Activated naive CD8-positive, alpha-beta T cell treated with anti-CD3 and anti-CD28 coated beads, Interleukin-2, amount 10 ng/mL, durations not matched to agents 7 days and 5 days (primary cell): ENCODE data around the gene SLC26A11. TPM values are rescaled to one million over a fixed set of nuclear protein-coding genes. Genes with fewer than 3 reads are reported as not detected.

Source experiments
- ATAC-seq: fragments of 150-1000 bp; cut with Tn5 transposase; one replicate; pipeline ENCODE4 v1.10.0; 2021; ENCODE audit warnings: low read depth, moderate library complexity
- POLR2A ChIA-PET: fragments of 350-600 bp; sonication (Branson Sonifier 250); formaldehyde crosslinking; loops from one replicate; lab custom pipeline; 2021; ENCODE audit warnings: antibody characterized with exemption; lab: Charles Lee
- DNase-seq: peaks from one replicate; pipeline ENCODE4 v3.0.0; 2021
- H3K27ac Mint-ChIP-seq: one replicate; pipeline ENCODE4 v1.8.0; 2022; ENCODE audit warnings: mild to moderate bottlenecking, mixed read lengths
- H3K27me3 Mint-ChIP-seq: one replicate; pipeline ENCODE4 v1.8.0; 2022; ENCODE audit warnings: mild to moderate bottlenecking, moderate library complexity, mixed read lengths
- H3K36me3 Mint-ChIP-seq: one replicate; pipeline ENCODE4 v1.8.0; 2021; ENCODE audit warnings: mild to moderate bottlenecking, mixed read lengths
- H3K4me1 Mint-ChIP-seq: one replicate; pipeline ENCODE4 v1.8.0; 2021; ENCODE audit warnings: mixed read lengths
- H3K4me3 Mint-ChIP-seq: one replicate; pipeline ENCODE4 v1.8.0; 2022; ENCODE audit warnings: mild to moderate bottlenecking, moderate library complexity, mixed read lengths
- H3K9me3 Mint-ChIP-seq: one replicate; pipeline ENCODE4 v1.8.0; 2021; ENCODE audit warnings: mixed read lengths
- total RNA-seq, 2 experiments: library from RNA; stranded (reverse); gene quantifications; one replicate each; pipeline ENCODE4 v1.2.3, GENCODE V29; 2021

SLC26A11 gene
- total RNA-seq, 2 experiments from 2014 or later: 45.3 to 45.4 TPM

DNA sequence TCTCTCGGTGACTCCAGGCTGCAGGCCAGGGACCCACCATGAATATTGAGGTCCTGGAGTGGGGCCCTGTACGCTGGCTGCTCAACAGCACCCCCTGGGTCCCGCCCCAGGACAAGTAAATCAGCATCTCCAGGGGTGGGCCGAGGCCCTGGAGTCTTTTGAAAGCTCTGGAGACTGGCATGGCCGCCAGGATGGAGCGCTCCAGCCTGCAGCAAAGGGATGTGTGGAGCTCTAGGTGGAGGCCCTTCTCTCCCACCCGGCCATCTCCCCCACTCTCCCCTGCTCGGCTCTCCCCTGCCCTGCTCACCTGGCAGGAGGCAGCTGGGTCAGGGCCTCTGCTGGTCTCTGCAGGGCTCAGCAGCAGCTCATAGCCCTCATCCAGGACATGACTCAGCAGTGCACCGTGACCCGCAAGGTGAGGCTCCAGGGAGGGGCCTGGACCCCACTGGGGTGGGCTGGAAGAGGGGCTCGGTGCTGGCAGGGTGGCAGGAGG lies 16.7 kb upstream of the SLC26A11 start:
- Mint-ChIP-seq H3K9me3 (no peaks in the 10 kb centered on the region), H3K36me3 (no peaks in the 10 kb centered on the region), H3K4me3 (no peak overlapping the region), H3K4me1 (no peaks in the 10 kb centered on the region), H3K27me3 (no peaks in the 10 kb centered on the region), H3K27ac (no peak overlapping the region)
- POLR2A ChIA-PET: no interaction called here
- DNase-seq: no peak
- ATAC-seq: no peak

DNA sequence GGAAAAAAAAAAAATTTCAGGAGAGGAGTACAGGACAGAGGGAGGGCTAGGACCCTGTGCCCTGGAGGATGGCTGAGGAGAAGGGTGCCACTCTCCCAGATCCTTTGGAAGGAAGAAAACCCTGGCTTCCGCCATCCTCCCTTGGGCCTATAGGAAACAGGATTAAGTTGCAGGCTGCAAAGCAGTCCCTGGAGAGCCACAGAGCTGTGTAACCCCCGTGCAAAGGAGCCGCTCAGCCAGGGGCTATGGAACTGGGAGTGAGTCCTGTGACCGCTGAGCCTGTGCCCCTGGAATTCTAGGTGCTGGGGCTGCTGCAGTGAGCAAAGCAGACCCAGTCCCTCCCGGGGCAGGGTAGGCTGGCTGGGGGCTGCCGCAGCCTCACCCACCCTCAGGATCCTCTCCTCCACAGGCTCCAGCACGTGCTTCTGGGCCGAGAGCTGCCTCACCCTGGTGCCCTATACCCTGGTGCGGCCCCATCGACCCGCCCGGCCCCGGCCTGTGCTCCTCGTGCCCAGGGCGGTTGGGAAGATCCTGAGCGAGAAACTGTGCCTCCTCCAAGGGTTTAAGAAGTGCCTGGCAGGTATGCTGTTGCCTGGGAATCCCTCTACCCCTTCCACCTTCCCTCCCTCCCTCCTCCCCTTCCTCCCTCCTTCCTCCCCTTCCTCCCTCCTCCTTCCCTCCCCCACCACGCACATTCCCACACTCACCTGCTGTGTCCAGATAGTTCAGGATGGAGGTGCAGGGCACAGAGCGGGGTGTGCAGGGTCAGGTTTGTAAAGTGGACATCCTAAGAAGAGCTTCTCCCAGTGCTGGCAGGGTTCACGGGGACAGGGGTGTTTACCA lies 15.4 kb upstream of the SLC26A11 start:
- ATAC-seq (no peak), DNase-seq (no peak)
- Mint-ChIP-seq H3K27me3 (no peaks in the 10 kb centered on the region), H3K27ac (no peak overlapping the region), H3K36me3 (no peaks in the 10 kb centered on the region), H3K4me1 (no peaks in the 10 kb centered on the region), H3K9me3 (no peaks in the 10 kb centered on the region), H3K4me3 (no peak overlapping the region)
- POLR2A ChIA-PET: no interaction called here

DNA sequence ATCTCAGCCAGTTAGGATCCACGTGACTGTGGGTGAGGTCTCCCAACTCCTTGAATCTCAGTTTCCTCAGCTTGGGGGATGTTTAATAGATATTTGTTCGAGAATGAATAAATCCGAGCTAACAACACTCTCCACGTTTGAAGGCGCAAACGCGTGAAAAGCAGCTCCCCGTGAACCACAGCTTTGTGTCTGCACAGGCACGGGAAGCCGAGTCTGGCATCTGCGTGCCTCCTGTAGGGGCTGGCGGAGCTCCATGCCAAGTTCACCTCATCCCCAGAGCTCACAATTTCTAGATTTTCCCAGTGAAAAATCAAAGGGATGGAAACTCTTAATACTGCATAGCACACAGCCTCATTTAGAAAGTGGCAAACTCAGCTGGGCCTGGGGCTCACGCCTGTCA lies 14.4 kb upstream of the SLC26A11 start:
- Mint-ChIP-seq H3K36me3 (no peaks in the 10 kb centered on the region), H3K4me1 (no peaks in the 10 kb centered on the region), H3K9me3 (no peaks in the 10 kb centered on the region), H3K4me3 (no peak overlapping the region), H3K27ac (no peak overlapping the region), H3K27me3 (no peaks in the 10 kb centered on the region)
- no peak for DNase-seq
- POLR2A ChIA-PET: no interaction called here
- ATAC-seq: no peak

DNA sequence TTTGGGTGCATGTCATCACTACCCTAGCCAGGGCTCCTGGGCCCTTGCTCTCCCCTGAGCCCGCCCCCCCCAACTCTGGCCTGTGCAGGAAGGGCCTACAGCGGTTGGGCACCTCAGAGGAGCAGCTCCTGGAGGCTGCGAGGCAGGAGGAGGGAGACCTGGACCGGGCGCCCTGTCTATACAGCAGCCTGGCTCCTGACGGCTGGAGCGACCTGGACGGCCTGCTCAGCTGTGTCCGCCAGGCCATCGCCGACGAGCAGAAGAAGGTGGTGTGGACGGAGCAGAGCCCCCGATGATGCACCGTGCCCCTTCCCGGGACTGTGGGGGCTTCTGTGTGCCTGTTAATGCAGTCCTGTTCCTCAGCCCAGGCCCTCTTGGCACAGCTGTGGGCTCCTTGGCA lies 12.2 kb upstream of the SLC26A11 start:
- Mint-ChIP-seq H3K4me1 (no peaks in the 10 kb centered on the region), H3K9me3 (no peaks in the 10 kb centered on the region), H3K27me3 (no peaks in the 10 kb centered on the region), H3K36me3 (no peaks in the 10 kb centered on the region), H3K27ac (no peak overlapping the region), H3K4me3 (no peak overlapping the region)
- POLR2A ChIA-PET: no interaction called here
- DNase-seq (no peak), ATAC-seq (no peak)

DNA sequence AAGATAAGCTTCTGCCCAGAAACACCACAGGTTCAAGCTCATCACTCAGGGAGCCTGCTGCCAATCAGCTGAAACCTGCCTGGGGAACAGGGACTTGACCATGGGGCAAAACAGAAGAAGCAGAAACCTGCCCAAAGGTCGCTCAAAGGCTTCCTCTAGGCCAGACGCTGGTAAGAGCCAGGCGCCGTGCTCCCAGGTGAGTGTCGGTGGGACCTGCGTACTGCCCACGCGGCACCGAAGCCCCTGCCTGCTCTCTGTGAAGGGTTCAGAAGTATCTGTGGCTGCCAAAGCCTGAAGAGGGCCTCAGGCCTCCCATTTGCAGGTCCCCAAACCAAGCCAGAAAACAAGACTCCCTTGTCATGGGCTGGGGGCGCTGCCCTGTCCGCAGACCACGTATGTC lies 10.5 kb upstream of the SLC26A11 start:
- POLR2A ChIA-PET: no interaction called here

DNA sequence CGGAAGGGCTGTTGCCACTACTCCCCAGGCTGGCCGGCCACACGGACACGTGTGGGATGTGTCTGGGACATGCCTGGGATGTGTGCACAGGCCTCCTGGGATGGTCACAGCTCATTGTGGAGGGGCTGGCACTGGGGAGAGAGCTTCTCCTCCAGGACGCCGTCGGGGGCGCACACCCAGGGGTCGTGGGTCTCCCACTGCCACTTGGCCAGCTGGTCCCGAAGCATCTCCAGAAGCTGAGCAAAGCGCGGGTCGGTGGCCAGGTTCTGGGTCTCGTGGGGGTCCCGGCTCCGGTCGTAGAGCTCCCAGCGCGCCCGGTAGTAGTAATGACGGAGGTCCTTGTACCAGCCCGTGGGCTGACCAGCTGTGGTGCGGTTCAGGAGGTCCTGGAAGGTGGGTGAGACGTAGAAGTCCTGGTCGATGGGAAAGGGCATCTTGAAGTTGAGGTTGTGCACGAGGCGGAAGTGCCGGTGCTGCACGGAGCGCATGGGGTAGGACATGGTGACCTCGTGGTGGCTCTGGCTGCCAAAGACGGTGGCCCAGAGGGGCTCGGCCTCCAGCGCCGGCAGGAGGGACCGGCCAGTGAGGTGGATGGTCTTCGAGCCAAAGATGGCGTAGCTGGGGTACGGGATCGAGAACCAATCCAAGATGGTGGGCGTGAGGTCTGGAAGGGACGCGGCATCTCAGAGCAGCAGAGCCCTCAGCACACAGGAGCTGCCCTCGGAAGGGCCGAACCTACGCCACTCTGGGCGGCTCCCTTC lies 9.7 kb upstream of the SLC26A11 start:
- Mint-ChIP-seq H3K27me3 (no peaks in the 10 kb centered on the region), H3K36me3 (no peaks in the 10 kb centered on the region), H3K9me3 (no peaks in the 10 kb centered on the region), H3K4me1 (no peaks in the 10 kb centered on the region), H3K4me3 (no peak overlapping the region), H3K27ac (no peak overlapping the region)
- POLR2A ChIA-PET: no interaction called here
- ATAC-seq (no peak), DNase-seq (no peak)

More for the DNA sequence above, 10.5 kb upstream of the SLC26A11 start:
- Mint-ChIP-seq H3K36me3 (no peaks in the 10 kb centered on the region), H3K27ac (no peak overlapping the region), H3K4me3 (no peak overlapping the region), H3K4me1 (no peaks in the 10 kb centered on the region), H3K9me3 (no peaks in the 10 kb centered on the region), H3K27me3 (no peaks in the 10 kb centered on the region)
- ATAC-seq (no peak), DNase-seq (no peak)

DNA sequence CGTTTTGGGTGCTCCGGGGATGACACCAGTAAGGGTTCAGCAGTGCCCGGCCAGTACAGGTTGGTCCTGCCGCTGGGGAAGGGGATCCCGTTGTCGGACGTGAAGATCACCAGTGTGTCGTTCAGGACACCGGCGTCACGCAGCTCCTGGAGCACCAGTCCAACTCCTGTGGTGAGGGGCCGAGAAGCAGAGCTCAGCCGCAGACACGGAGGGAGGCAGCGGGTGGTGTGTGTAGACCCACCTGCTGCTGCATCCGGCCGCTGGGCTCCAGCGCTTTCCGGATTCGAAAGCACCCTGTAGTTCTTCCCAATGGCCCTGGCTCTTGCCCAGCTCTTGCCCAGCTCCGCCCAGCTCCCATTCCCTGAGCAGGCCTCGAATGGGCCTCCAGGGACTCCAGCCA lies 8.1 kb upstream of the SLC26A11 start:
- DNase-seq (no peak), ATAC-seq (no peak)
- Mint-ChIP-seq H3K9me3 (no peaks in the 10 kb centered on the region), H3K27ac (no peak overlapping the region), H3K4me1 (no peaks in the 10 kb centered on the region), H3K36me3 (no peaks in the 10 kb centered on the region), H3K4me3 (no peak overlapping the region), H3K27me3 (no peaks in the 10 kb centered on the region)
- POLR2A ChIA-PET: no interaction called here

DNA sequence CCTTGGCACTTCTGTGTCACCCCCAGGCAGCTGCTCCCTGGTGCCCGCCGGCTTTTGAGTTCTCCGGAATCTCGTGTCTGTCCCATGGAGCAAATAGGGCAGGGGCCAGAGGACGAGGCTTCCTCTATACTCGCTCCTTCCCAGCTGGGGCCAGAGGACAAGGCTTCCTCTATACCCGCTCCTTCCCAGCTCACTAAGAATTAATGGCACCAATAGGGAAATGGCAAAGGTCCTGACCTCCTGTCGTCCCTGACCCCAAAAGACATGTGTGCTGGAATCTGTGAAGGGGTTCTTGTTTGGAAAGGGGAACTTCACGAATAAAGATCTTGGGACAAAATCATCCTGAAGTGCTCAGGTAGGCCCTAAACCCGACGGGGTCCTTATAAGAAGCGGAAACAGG lies 7.7 kb upstream of the SLC26A11 start:
- Mint-ChIP-seq H3K36me3 (no peaks in the 10 kb centered on the region), H3K27ac (no peak overlapping the region), H3K9me3 (no peaks in the 10 kb centered on the region), H3K27me3 (no peaks in the 10 kb centered on the region), H3K4me3 (no peak overlapping the region), H3K4me1 (no peaks in the 10 kb centered on the region)
- ATAC-seq (no peak), DNase-seq (no peak)
- POLR2A ChIA-PET: no interaction called here

DNA sequence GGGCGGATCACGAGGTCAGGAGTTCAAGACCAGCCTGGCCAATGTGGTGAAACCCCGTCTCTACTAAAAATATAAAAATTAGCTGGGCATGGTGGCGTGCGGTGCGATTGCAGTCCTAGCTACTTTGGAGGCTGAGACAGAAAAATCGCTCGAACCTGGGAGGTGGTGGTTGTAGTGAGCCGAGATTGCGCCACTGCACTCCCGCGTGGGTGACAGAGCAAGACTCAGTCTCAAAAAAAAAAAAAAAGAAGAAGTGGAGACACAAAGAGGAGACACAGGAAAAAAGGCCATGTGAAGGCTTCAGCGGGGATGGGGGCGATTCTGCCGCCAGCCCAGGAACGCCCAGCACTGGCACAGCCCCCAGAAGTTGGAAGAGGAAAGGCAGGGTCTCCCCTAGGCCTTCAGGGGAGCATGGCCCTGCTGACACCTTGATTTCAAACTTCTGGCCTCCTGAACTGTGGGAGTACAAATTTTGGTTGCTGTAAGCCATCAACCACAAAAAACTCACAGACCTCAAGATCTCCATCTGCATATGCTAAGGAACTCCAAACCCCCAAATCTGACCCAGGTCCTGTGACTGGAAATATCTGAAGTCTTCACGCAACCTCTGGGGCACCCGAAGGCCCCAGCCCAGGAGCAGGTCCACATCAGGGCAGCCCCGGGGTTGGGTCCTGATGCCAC lies 7.1 kb upstream of the SLC26A11 start:
- H3K4me3 Mint-ChIP-seq: no peak overlapping the region
- no peak overlapping the region for H3K27ac Mint-ChIP-seq
- H3K27me3 Mint-ChIP-seq: no peaks in the 10 kb centered on the region
- H3K9me3 Mint-ChIP-seq: no peaks in the 10 kb centered on the region
- ATAC-seq (no peak), DNase-seq (no peak)
- H3K4me1 Mint-ChIP-seq: no peaks in the 10 kb centered on the region
- no peaks in the 10 kb centered on the region for H3K36me3 Mint-ChIP-seq
- POLR2A ChIA-PET: no interaction called here

DNA sequence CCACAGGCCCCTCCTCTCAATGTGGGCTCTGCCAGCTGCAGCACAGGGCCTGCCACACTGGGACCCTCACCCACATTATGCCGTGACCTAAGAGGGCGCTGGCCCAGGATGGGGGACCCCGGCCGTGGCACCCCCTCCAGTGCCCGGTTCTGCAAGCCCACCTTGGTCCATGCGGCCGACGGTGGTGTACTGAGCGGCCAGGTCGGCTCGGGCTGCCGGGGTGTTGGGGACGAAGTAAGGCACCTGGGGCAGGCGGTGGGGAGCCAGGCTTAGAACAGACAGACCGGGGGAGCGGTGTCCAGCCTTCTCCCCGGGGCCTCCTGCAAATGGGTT lies 6.6 kb upstream of the SLC26A11 start:
- ATAC-seq (no peak), DNase-seq (no peak)
- Mint-ChIP-seq H3K36me3 (no peaks in the 10 kb centered on the region), H3K27ac (no peak overlapping the region), H3K4me3 (no peak overlapping the region), H3K27me3 (no peaks in the 10 kb centered on the region), H3K9me3 (no peaks in the 10 kb centered on the region), H3K4me1 (peaks cover 2% of the 10 kb centered on the region)
- POLR2A ChIA-PET: no interaction called here

DNA sequence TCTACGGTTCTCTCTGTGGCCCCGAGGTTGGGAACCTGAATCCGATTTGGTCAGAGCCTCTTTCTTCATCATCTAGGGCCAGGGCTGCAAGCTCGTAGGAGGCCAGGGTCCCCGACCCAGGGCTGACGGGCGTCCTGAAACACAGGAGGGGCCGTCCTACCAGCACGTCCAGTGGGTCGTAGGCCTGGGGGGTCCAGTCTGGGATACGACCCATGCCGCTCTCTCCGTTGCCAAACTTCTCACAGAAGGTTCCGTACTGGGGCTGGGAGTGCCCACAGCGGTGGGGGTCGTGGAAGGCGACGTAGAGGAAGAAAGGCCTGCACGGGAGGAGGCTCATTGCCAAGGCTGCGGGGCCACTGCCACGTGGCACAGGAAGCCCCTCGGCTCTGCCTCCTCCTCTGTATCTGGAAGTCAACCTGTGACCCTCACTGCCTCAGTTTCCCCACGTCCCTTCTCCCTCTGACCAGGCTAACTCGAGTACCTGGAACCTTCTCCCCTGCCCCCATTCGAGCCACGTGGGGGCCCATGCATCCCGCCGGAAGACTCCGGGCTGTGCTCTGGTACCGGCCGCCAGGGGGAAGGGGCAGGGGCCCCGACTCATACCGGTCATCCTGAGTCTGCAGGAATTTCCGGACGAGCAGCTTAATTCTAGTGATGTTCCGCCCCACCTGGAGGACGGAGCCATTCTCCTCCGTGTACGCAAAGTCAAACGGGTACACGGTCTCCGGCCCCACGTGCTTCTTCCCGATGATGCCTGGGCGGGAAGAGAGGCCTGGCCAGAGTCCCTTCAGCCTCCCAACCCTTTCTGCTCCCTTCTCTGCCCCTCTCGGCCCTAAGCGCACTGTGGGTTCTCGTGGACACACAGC lies 6.0 kb upstream of the SLC26A11 start:
- no peak for ATAC-seq
- DNase-seq: no peak
- Mint-ChIP-seq H3K36me3 (no peaks in the 10 kb centered on the region), H3K27me3 (no peaks in the 10 kb centered on the region), H3K27ac (no peak overlapping the region), H3K9me3 (no peaks in the 10 kb centered on the region), H3K4me3 (no peak overlapping the region), H3K4me1 (peaks cover 6% of the 10 kb centered on the region)
- POLR2A ChIA-PET: no interaction called here

DNA sequence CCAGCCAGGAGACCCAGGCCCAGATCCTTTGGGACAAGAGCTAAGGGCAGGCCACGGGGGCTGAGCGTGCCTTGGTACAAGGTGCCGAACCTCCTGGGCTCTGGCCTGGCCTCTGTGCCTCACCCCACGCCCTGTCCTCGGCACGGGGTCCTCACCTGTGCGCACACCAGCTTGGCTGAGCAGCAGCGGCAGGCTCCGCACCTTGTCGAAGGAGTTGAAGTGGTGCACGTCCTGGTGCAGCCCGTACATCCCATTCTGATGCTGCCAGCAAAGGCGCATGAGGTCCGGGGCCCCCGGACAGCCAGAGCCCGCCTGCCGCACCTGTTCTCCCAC lies 5.4 kb upstream of the SLC26A11 start:
- ATAC-seq (no peak), DNase-seq (no peak)
- POLR2A ChIA-PET: no interaction called here

More for the DNA sequence above, 5.4 kb upstream of the SLC26A11 start:
- Mint-ChIP-seq H3K9me3 (no peaks in the 10 kb centered on the region), H3K27me3 (no peaks in the 10 kb centered on the region), H3K4me3 (no peak overlapping the region), H3K36me3 (no peaks in the 10 kb centered on the region), H3K4me1 (peaks cover 11% of the 10 kb centered on the region), H3K27ac (no peak overlapping the region)
